Measurements from ENCODE around the gene ITGA3.

ITGA3 gene

GRCh38 chr17:50100921-50101345 lies 45.0 kb downstream of the ITGA3 start:
- Histone ChIP-seq H3K9me2 (replicated peaks; ENCODE audit: low read depth, low read length) (no peaks in the 10 kb centered on the region), H3K36me3 (ENCODE audit: insufficient read depth, low read length) (no peaks in the 10 kb centered on the region), H2AFZ (ENCODE audit: low read length) (no peak overlapping the region), H3K9ac (ENCODE audit: low read depth, low read length, poor library complexity, severe bottlenecking) (no peak overlapping the region), H3F3A (ENCODE audit: low read depth) (no peaks in the 10 kb centered on the region), H3K4me2 (ENCODE audit: low read depth, low read length, poor library complexity, severe bottlenecking) (no peak overlapping the region), H3K79me2 (ENCODE audit: insufficient read depth, low read length) (peaks cover 6% of the 10 kb centered on the region; the same call in 1 of the 2 replicates), H3K4me3 (ENCODE audit: low read length, poor library complexity, severe bottlenecking) (no peak overlapping the region), H3K4me1 (ENCODE audit: insufficient read depth, low read length, poor library complexity, severe bottlenecking) (peaks cover 22% of the 10 kb centered on the region), H3K27me3 (ENCODE audit: insufficient read depth, low read length, poor library complexity, severe bottlenecking) (no peaks in the 10 kb centered on the region), H4K20me1 (ENCODE audit: insufficient read depth, low read length, poor library complexity, severe bottlenecking) (no peaks in the 10 kb centered on the region), H3K9me3 (ENCODE audit: insufficient read depth, low read depth, low read length) (no peaks in the 10 kb centered on the region)
- TF ChIP-seq CTCF (conservative IDR thresholded peaks at IDR 0.05; ENCODE audit: low read length) (no peak), EZH2phosphoT487 (IDR thresholded peaks at IDR 0.05; ENCODE audit: borderline replicate concordance) (no peak)

GRCh38 chr17:50101346-50102163 lies 45.6 kb downstream of the ITGA3 start:
- Histone ChIP-seq H3K4me3 (ENCODE audit: low read length, poor library complexity, severe bottlenecking) (no peak overlapping the region), H3K27me3 (ENCODE audit: insufficient read depth, low read length, poor library complexity, severe bottlenecking) (no peaks in the 10 kb centered on the region), H4K20me1 (ENCODE audit: insufficient read depth, low read length, poor library complexity, severe bottlenecking) (no peaks in the 10 kb centered on the region), H3K9ac (ENCODE audit: low read depth, low read length, poor library complexity, severe bottlenecking) (no peak overlapping the region), H3K9me2 (replicated peaks; ENCODE audit: low read depth, low read length) (no peaks in the 10 kb centered on the region), H3K4me1 (ENCODE audit: insufficient read depth, low read length, poor library complexity, severe bottlenecking) (peaks cover 17% of the 10 kb centered on the region), H3K36me3 (ENCODE audit: insufficient read depth, low read length) (no peaks in the 10 kb centered on the region), H3F3A (ENCODE audit: low read depth) (no peaks in the 10 kb centered on the region), H3K9me3 (ENCODE audit: insufficient read depth, low read depth, low read length) (no peaks in the 10 kb centered on the region), H2AFZ (ENCODE audit: low read length) (no peak overlapping the region), H3K4me2 (ENCODE audit: low read depth, low read length, poor library complexity, severe bottlenecking) (no peak overlapping the region), H3K79me2 (ENCODE audit: insufficient read depth, low read length) (peaks cover under 1% of the 10 kb centered on the region; the same call in 1 of the 2 replicates)
- TF ChIP-seq CTCF (conservative IDR thresholded peaks at IDR 0.05; ENCODE audit: low read length) (no peak), EZH2phosphoT487 (IDR thresholded peaks at IDR 0.05; ENCODE audit: borderline replicate concordance) (no peak)

GRCh38 chr17:50102164-50102991 lies 46.5 kb downstream of the ITGA3 start:
- Histone ChIP-seq H4K20me1 (ENCODE audit: insufficient read depth, low read length, poor library complexity, severe bottlenecking) (no peaks in the 10 kb centered on the region), H3K36me3 (ENCODE audit: insufficient read depth, low read length) (peaks cover 5% of the 10 kb centered on the region; the same call in 1 of the 2 replicates), H3K27me3 (ENCODE audit: insufficient read depth, low read length, poor library complexity, severe bottlenecking) (no peaks in the 10 kb centered on the region), H3K4me2 (ENCODE audit: low read depth, low read length, poor library complexity, severe bottlenecking) (no peak overlapping the region), H3K9ac (ENCODE audit: low read depth, low read length, poor library complexity, severe bottlenecking) (no peak overlapping the region), H2AFZ (ENCODE audit: low read length) (no peak overlapping the region), H3K4me3 (ENCODE audit: low read length, poor library complexity, severe bottlenecking) (no peak overlapping the region), H3K4me1 (ENCODE audit: insufficient read depth, low read length, poor library complexity, severe bottlenecking) (peaks cover 17% of the 10 kb centered on the region), H3F3A (ENCODE audit: low read depth) (no peaks in the 10 kb centered on the region), H3K79me2 (ENCODE audit: insufficient read depth, low read length) (no peaks in the 10 kb centered on the region), H3K9me2 (replicated peaks; ENCODE audit: low read depth, low read length) (no peaks in the 10 kb centered on the region), H3K9me3 (ENCODE audit: insufficient read depth, low read depth, low read length) (no peaks in the 10 kb centered on the region)
- no peak for TF ChIP-seq EZH2phosphoT487 (IDR thresholded peaks at IDR 0.05; ENCODE audit: borderline replicate concordance)
- TF ChIP-seq CTCF (conservative IDR thresholded peaks at IDR 0.05; ENCODE audit: low read length) = no peak
